Mammary epithelial cell (primary cell): ENCODE results near the gene NANOG.
"Not testable (repeated sequence)": the region's sequence is repeated elsewhere in the genome, so short reads cannot be mapped to it uniquely, and the experiment has no call there.

Source experiments
- EZH2 ChIP-seq: IDR thresholded peaks from 2 replicates; pipeline ENCODE4 v1.6.1; 2012; ENCODE audit warnings: low read length, inconsistent platforms, borderline replicate concordance
- TF ChIP-seq, protein P1 (sequence below), 2 donors: IDR thresholded peaks in 1 of 2; conservative IDR thresholded peaks in 1 of 2; 2 replicates each; pipeline ENCODE4 v1.5.1; 2011 to 2012; ENCODE audit warnings: inconsistent platforms in 2 of 2, low read length in 2 of 2, mild to moderate bottlenecking in 2 of 2, control low read depth in 1 of 2, low read depth in 1 of 2; ENCODE audit not compliant: insufficient read depth in 1 of 2; ENCODE audit errors: extremely low read depth in 1 of 2

DNA sequence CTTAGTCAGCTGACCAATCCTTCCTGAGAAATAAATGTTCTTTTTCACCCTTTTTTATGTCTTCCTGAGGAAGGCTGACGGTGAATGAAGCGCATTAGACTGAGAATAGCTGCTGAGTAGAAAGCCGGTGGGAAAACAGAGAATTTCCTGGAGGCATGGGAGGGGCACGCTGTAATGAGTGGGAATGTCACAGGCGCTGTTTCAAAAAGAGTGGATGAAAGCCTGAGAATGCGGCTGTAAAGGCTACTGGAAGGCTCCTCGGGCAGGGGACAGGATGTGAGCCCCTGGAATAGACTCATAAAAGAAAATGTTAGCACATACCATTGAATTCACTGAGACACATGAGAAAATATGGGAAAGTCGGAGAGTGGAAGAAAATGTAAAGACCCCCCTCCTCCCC, 53.9 kb downstream of the NANOG start:
- TF ChIP-seq, protein P1, sequence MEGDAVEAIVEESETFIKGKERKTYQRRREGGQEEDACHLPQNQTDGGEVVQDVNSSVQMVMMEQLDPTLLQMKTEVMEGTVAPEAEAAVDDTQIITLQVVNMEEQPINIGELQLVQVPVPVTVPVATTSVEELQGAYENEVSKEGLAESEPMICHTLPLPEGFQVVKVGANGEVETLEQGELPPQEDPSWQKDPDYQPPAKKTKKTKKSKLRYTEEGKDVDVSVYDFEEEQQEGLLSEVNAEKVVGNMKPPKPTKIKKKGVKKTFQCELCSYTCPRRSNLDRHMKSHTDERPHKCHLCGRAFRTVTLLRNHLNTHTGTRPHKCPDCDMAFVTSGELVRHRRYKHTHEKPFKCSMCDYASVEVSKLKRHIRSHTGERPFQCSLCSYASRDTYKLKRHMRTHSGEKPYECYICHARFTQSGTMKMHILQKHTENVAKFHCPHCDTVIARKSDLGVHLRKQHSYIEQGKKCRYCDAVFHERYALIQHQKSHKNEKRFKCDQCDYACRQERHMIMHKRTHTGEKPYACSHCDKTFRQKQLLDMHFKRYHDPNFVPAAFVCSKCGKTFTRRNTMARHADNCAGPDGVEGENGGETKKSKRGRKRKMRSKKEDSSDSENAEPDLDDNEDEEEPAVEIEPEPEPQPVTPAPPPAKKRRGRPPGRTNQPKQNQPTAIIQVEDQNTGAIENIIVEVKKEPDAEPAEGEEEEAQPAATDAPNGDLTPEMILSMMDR (conservative IDR thresholded peaks at IDR 0.05 in 1 of 2, IDR thresholded peaks at IDR 0.05 in 1 of 2; ENCODE audit: extremely low read depth in 1 of 2, insufficient read depth in 1 of 2, low read depth in 1 of 2, low read length in 2 of 2) = not testable (repeated sequence)
- TF ChIP-seq EZH2 = not testable (repeated sequence)
